Activated effector memory CD4-positive, alpha-beta T cell treated with anti-CD3 and anti-CD28 coated beads, Interleukin-2, amount 50 U/mL, for 16 hours (primary cell): ENCODE measurements around the gene SHISA4.
"Not testable (repeated sequence)": the region's sequence is repeated elsewhere in the genome, so short reads cannot be mapped to it uniquely, and the experiment has no call there.

Experiments used
- DNase-seq: peaks from one replicate; pipeline ENCODE4 v3.0.0-alpha.2; 2020

Gene SHISA4, protein sequence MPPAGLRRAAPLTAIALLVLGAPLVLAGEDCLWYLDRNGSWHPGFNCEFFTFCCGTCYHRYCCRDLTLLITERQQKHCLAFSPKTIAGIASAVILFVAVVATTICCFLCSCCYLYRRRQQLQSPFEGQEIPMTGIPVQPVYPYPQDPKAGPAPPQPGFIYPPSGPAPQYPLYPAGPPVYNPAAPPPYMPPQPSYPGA

DNA sequence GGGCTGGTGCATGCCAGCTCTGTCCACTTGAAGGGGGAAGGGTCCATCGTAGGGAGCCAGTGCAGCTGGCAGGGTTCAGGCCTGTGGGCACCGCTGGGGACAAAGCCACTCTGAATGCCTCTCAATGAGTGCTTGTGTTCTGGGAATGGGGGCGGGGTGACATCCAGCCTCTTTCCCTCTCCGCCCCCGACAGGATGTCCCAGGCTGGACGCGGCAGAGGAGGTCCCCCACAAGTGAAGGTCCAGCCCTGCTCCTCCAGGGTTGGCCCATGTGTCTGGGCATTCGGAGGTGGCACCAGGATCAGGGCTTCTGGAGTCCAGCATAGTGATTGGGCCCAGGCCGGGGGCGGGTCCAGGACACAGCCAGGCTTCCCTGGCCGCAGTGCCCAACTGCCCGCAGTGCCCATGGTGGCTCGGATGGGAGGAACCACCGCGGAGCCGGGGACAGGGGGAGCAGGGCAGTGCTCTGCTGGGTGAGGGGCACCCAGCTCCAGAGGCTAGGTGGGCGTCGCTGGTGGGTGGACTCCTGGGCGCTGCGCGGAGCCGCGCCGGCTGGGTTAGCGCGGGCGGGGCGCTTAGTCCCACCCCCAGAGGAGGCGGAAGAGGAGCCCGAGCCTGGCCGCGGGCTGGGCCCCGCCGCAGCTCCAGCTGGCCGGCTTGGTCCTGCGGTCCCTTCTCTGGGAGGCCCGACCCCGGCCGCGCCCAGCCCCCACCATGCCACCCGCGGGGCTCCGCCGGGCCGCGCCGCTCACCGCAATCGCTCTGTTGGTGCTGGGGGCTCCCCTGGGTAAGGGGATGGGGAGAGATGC, at the start of gene SHISA4:
Gene SHISA4, plus strand, starts transcription at position 617 of the 808 bp plus-strand sequence. Its CDS starts 97 bp downstream, at position 714.
- no peak for DNase-seq

DNA sequence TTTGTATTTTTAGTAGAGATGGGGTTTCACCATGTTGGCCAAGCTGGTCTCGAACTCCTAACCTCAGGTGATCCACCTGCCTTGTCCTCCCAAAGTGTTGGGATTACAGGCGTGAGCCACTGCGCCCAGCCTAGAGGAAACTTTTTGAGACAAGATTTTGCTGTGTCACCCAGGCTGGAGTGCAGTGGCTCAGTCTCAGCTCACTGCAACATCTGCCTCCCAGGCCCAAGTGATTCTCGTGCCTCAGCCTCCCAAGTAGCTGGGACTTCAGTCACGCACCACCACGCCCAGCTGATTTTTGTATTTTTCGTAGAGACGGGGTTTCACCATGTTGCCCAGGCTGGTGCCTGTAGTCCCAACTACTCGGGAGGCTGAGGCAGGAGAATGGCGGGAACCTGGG, 49.6 kb upstream of the SHISA4 start:
- DNase-seq, result not testable (repeated sequence)

GRCh38 chr1:201840055-201840454, 48.6 kb upstream of the SHISA4 start:
- no peak for DNase-seq

- no peak for DNase-seq
Observed at GRCh38 chr1:201840490-201840889, 48.2 kb upstream of the SHISA4 start.

DNA sequence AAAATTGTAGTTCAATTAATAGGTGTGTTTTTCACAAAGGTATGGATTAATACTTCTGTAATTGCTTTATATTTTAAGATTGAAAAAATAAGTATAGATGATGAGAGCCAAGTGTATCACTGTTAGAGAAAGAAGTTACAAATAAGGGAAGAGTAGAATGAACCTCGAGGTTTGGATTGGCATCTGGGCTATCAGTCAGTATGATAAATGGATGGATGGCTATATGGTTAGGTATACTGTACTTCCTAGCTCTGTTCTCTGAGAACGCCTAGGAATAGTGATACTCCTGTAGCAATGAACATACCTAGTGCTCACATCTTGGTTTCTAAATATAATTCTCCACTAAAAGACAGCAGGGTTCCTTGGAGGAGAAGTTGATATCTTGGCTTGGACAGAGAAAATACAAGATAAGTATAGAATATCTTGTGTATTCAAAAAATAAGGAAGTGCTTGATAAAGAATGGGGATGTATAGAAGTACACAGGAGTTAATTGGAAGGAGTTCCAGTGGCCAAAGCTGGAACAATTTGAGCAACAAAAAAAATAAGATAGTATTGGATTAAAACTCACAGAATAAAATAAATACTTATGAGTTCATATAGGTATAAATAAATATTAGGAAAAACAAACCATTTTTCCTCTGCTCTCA, 47.3 kb upstream of the SHISA4 start:
- DNase-seq, result no peak

DNA sequence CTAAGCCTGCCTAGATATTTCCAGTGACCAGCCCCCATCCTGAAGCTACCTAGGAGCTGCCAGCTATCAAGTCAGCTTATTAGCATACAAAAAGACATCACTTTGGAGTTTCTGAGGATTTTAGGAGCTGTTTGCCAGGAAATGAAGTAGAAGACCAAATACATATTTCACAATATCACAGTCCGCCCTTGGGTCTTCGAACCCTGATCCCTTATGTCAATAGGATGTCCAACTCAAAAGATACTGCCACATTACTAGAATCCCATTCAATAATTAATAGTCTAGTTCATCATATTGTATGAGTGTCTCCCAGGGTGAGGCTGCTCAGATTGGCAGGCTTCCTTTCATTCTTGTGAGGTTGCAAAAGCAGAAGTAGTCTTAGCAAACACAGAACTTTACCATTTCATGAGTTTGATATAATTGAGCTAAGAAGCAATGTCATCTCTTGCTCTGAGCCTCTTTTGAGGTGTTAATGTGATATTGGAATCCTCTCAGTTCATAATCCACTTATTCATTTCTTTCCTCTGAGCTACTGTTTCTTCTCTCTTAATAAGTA, 46.1 kb upstream of the SHISA4 start:
- no peak for DNase-seq

- no peak for DNase-seq
Observed at GRCh38 chr1:201845331-201846083, 43.2 kb upstream of the SHISA4 start.

- no peak for DNase-seq
Observed at GRCh38 chr1:201847150-201847549, 41.5 kb upstream of the SHISA4 start.

- no peak for DNase-seq
Observed at GRCh38 chr1:201848230-201848629, 40.5 kb upstream of the SHISA4 start.

GRCh38 chr1:201849372-201850052, 39.2 kb upstream of the SHISA4 start:
- no peak for DNase-seq

GRCh38 chr1:201850053-201850397, 38.7 kb upstream of the SHISA4 start:
- DNase-seq, result no peak

GRCh38 chr1:201851949-201852348, 36.7 kb upstream of the SHISA4 start:
- no peak for DNase-seq

- DNase-seq, result not testable (repeated sequence)
Observed at GRCh38 chr1:201856722-201857121, 32.0 kb upstream of the SHISA4 start.

DNA sequence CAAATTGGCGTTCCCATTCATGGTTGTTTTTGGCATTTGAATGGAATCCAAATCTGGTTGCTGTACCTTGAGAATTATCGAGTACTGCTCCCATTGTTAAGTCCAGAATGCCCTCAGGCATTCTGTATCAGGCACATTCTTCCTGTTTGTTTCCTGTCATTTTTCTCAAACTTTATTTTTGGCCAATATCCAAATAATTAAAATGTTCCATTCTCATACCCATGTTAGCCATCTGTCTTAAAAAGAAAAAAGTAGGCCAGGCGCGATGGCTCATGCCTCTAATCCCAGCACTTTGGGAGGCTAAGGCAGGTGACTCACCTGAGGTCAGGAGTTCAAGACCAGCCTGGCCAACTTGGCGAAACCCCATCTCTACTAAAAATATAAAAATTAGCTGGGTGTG, 29.3 kb upstream of the SHISA4 start:
- no peak for DNase-seq

DNA sequence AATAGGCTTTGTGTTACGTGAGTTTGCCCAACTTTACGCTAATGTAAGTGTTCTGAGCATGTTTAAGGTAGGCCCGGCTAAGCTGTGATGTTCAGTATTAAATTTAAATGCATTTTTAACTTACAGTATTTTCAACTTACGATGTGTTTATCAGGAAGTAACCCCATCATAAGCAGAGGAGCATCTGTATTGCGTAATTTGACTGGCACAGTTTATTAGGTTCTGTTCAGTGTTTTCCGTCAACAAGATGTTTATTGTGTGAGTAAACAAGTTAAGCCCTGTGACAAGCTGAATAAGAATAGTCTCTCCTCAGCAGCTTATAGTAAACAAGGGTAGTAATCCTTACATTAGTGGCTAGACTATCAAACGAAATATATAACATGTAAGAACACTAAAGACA, 27.2 kb upstream of the SHISA4 start:
- DNase-seq, result no peak

GRCh38 chr1:201870397-201870796, 18.3 kb upstream of the SHISA4 start:
- DNase-seq, result no peak

DNA sequence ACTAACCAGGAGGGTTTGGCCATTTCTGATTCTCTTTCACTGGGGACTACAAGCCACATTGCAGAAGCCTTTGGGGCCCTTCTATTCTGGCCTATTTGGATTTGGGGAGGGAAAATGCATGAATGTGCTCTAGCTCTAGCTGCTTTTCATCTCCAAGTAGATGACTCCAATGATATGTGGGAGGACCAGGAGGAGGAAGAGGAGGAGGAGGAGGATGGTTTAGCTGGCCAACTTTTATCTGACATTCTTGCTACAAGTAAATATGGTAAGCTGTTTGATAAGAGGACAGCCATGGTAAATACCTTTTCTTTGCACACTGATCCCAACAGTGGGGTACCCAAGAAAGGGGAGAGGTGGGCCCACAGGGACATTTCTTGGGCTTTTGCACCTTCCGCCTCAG, 14.0 kb upstream of the SHISA4 start:
- no peak for DNase-seq

DNA sequence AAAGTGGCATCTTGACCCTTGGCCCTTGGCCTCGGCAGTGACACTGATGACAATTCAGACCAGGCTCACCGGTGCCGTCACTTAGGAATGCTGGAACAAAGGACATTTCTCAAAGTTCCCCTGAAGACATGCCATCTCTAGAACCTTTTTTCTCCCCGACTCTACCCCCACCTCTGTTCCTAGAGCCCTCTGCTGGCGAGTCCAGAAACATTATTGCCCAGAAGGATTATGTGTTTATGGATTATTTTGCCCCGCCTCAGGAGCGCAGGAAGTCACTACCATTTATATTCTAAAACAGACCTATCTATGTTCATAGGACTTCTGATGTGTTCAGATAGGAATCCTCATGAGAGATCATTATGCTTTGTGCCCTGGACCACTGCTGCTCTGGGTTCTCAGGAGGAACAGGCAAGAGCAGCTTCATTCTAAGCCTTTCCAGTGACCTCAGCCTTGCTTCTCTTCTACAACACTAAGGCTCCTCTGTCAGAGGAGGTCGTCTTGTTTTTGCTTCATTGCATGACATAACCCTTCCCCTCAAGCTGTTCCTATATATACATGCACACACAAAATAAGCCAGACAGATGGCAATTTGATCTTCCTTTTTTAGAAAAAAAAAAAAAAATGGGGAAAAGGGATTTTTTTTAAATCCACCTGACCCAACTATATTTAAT, 12.4 kb upstream of the SHISA4 start:
- no peak for DNase-seq

DNA sequence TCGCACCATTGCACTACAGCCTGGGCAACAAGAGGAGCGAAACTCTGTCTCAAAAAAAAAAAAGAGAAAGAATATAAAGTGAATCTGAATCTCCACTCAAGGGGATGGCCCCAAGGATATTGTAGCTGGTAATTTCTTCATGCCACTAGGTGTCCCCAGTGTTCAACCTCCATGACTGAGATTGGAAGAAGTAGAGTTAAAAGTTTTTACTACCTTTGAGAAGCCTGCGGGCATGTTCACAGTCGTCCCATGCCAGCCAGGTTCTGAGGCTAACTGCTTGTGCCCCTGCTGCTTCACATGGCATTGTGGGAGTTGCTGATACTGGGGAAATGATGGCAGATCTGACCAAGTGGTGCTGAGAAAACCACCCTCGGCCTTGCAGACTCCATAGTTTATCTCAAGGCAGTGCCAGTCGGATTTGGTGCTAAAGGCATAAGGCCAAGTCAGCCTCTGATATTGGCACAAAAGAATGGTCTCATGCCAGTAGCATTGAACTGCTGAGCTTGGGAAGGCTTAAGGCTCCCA, 10.8 kb upstream of the SHISA4 start:
- no peak for DNase-seq

DNA sequence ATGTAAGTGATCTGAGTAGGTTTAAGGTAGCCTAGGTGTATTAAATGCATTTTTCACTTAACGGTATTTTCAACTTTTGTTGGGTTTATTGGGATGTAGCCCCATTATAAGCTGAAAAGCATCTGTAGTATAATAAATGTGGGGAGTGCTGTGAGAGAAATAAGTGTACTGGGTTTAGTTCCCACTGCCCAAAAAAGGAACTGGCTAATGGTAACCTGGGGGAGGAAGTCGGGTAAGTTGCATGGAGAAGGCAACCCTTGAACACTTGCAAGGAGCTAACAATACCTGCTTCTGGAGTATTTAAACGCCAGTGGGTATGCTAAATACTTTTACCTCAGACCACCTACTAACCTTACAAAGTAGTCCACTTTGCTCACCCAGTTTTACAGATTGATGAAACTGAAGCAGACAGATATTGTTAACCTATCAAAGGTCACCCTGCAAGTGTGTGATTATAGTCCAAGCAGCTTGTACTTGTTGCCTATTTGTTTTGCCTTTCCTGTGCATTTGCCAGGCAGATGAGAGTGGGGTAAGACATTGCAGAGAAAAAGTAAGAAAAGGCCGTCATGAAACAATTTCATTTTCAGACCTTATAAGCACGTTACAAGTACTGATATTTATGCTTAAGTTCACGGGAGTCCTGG, 7.6 kb upstream of the SHISA4 start:
- no peak for DNase-seq

GRCh38 chr1:201881617-201882016, 7.1 kb upstream of the SHISA4 start:
- DNase-seq, result no peak
